Neural progenitor cell (in vitro differentiated cells): Measurements from ENCODE around the gene SH2D4B. TPM values are rescaled to one million over a fixed set of nuclear protein-coding genes. Genes with fewer than 3 reads are reported as not detected.

Source experiments
- DNase-seq: peaks from one replicate; pipeline ENCODE4 v3.0.0-alpha.2; 2016; ENCODE audit warnings: low spot score
- H2AFZ ChIP-seq: fragments of 200-600 bp; sonication (generic); replicated peaks from 2 replicates; pipeline ENCODE4 v1.6.1; 2016; ENCODE audit warnings: antibody characterized with exemption
- H3F3A ChIP-seq: fragments of 200-600 bp; sonication (generic); 2 replicates; pipeline ENCODE4 v1.6.1; 2016; ENCODE audit warnings: antibody characterized with exemption, low read depth
- H3K27ac ChIP-seq: fragments of 200-600 bp; sonication (generic); 2 replicates; pipeline ENCODE4 v1.5.1; 2016; ENCODE audit warnings: mild to moderate bottlenecking
- H3K27me3 ChIP-seq: fragments of 200-600 bp; sonication (generic); 2 replicates; pipeline ENCODE4 v1.6.1; 2016; ENCODE audit warnings: mild to moderate bottlenecking, moderate library complexity
- H3K36me3 ChIP-seq: fragments of 200-600 bp; sonication (generic); 2 replicates; pipeline ENCODE4 v1.5.1; 2016
- H3K4me1 ChIP-seq: fragments of 200-600 bp; sonication (generic); 2 replicates; pipeline ENCODE4 v1.6.1; 2016; ENCODE audit warnings: mixed run types
- H3K4me2 ChIP-seq: fragments of 200-600 bp; sonication (generic); 2 replicates; pipeline ENCODE4 v1.6.1; 2016
- H3K4me3 ChIP-seq: fragments of 200-600 bp; sonication (generic); 2 replicates; pipeline ENCODE4 v1.5.1; 2016
- H3K79me2 ChIP-seq: fragments of 200-600 bp; sonication (generic); 2 replicates; pipeline ENCODE4 v1.6.1; 2016; ENCODE audit warnings: low read depth
- H3K9ac ChIP-seq: fragments of 200-600 bp; sonication (generic); 2 replicates; pipeline ENCODE4 v1.6.1; 2016
- H3K9me3 ChIP-seq: fragments of 200-600 bp; sonication (generic); 2 replicates; pipeline ENCODE4 v1.5.1; 2016; ENCODE audit warnings: low read depth
- H4K20me1 ChIP-seq: fragments of 200-600 bp; sonication (generic); 2 replicates; pipeline ENCODE4 v1.6.1; 2016; ENCODE audit warnings: low read depth
- H3K27ac Mint-ChIP-seq: 3 replicates; pipeline ENCODE4 v1.8.0; 2021; ENCODE audit warnings: mixed read lengths
- H3K27me3 Mint-ChIP-seq: 2 replicates; pipeline ENCODE4 v1.8.0; 2022; ENCODE audit warnings: low read depth, mild to moderate bottlenecking, inconsistent platforms, moderate library complexity, mixed read lengths; ENCODE audit not compliant: insufficient read depth
- H3K36me3 Mint-ChIP-seq: 3 replicates; pipeline ENCODE4 v1.8.0; 2021; ENCODE audit warnings: mixed read lengths
- H3K4me1 Mint-ChIP-seq: 3 replicates; pipeline ENCODE4 v1.8.0; 2021; ENCODE audit warnings: mixed read lengths
- H3K4me3 Mint-ChIP-seq: 3 replicates; pipeline ENCODE4 v1.8.0; 2021; ENCODE audit warnings: mild to moderate bottlenecking, moderate library complexity, mixed read lengths
- H3K9me3 Mint-ChIP-seq: 3 replicates; pipeline ENCODE4 v1.8.0; 2020; ENCODE audit warnings: mixed read lengths
- EZH2 ChIP-seq: fragments of 200-600 bp; sonication (generic); IDR thresholded peaks from 2 replicates; pipeline ENCODE4 v1.6.1; 2017; ENCODE audit warnings: antibody characterized with exemption, mild to moderate bottlenecking, moderate library complexity
- EZH2phosphoT487 ChIP-seq: fragments of 200-600 bp; sonication (generic); IDR thresholded peaks from 2 replicates; pipeline ENCODE4 v1.6.1; 2017; ENCODE audit warnings: antibody characterized with exemption
- total RNA-seq: library from RNA; depleted of rRNA; stranded (reverse); fragments of >200 nt; gene quantifications from 2 replicates; pipeline ENCODE4 v1.2.3, GENCODE V29; 2015; ENCODE audit warnings: low replicate concordance
- TF ChIP-seq, protein P1 (sequence below): fragments of 200-600 bp; sonication (generic); IDR thresholded peaks from 2 replicates; pipeline ENCODE4 v1.5.1; 2017; ENCODE audit warnings: antibody characterized with exemption, mild to moderate bottlenecking

The SH2D4B gene
- total RNA-seq, 1 donor from 2014 or later: 0.11 TPM

DNA sequence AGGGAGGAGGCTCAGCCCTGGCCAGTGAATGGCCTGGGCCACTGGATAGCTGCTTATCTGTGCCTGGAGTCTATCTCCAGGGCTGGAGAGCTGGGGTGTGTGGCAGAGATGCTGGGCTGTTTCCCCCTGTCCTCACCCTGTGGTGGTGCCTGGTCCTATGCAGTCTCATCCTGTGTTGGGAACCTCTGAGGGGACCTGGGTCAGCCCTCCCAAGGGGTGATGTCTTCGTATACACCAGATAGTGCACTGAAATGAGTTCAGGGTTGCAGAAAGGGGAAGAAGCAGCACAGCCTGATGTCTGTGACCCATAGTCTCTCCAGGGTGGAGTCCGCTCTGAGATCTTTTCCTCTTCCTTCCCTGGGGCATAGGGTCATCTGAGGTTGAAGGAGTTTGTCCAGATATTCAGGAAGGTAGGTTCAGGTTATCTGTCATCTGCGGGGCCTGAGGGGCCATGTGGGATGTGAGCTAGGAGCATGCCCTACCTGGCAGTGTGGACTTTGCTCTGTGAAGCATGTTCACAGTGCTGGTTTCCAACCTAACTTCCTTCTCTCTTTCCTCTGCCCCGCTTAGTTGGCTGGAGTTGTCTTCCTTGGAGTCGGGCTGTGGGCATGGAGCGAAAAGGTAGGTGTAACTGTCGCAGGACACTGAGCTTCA, 33.4 kb upstream of the SH2D4B start:
- H3K79me2 ChIP-seq: peaks cover 58% of the 10 kb centered on the region
- H3F3A ChIP-seq: peaks cover 8% of the 10 kb centered on the region
- peaks cover 65% of the 10 kb centered on the region for H4K20me1 ChIP-seq
- H3K4me1 ChIP-seq: peaks cover 33% of the 10 kb centered on the region
- Mint-ChIP-seq H3K9me3 (no peaks in the 10 kb centered on the region), H3K36me3 (peaks cover 17% of the 10 kb centered on the region), H3K4me3 (peak overlapping the region; percentile 55), H3K4me1 (peaks cover 73% of the 10 kb centered on the region), H3K27me3 (peaks cover 5% of the 10 kb centered on the region), H3K27ac (peak overlapping the region; percentile 70)
- H2AFZ ChIP-seq: no peak overlapping the region
- no peaks in the 10 kb centered on the region for H3K27me3 ChIP-seq
- H3K4me3 ChIP-seq: peak overlapping the region; percentile 7
- H3K36me3 ChIP-seq: no peaks in the 10 kb centered on the region
- no peak for DNase-seq
- H3K9me3 ChIP-seq: no peaks in the 10 kb centered on the region
- H3K27ac ChIP-seq: no peak overlapping the region
- no peak overlapping the region for H3K9ac ChIP-seq
- TF ChIP-seq EZH2 (no peak), EZH2phosphoT487 (no peak)
- TF ChIP-seq, protein P1, sequence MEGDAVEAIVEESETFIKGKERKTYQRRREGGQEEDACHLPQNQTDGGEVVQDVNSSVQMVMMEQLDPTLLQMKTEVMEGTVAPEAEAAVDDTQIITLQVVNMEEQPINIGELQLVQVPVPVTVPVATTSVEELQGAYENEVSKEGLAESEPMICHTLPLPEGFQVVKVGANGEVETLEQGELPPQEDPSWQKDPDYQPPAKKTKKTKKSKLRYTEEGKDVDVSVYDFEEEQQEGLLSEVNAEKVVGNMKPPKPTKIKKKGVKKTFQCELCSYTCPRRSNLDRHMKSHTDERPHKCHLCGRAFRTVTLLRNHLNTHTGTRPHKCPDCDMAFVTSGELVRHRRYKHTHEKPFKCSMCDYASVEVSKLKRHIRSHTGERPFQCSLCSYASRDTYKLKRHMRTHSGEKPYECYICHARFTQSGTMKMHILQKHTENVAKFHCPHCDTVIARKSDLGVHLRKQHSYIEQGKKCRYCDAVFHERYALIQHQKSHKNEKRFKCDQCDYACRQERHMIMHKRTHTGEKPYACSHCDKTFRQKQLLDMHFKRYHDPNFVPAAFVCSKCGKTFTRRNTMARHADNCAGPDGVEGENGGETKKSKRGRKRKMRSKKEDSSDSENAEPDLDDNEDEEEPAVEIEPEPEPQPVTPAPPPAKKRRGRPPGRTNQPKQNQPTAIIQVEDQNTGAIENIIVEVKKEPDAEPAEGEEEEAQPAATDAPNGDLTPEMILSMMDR: no peak
- peak overlapping the region; percentile 59 for H3K4me2 ChIP-seq

- Mint-ChIP-seq H3K36me3 (peaks cover 20% of the 10 kb centered on the region), H3K27ac (no peak overlapping the region), H3K4me1 (peaks cover 71% of the 10 kb centered on the region), H3K27me3 (peaks cover 5% of the 10 kb centered on the region), H3K4me3 (no peak overlapping the region), H3K9me3 (no peaks in the 10 kb centered on the region)
- Histone ChIP-seq H3F3A (peaks cover 8% of the 10 kb centered on the region), H3K36me3 (no peaks in the 10 kb centered on the region), H4K20me1 (peaks cover 58% of the 10 kb centered on the region), H3K79me2 (peaks cover 51% of the 10 kb centered on the region), H3K4me2 (peak overlapping the region; percentile 59), H3K4me3 (no peak overlapping the region), H3K9me3 (no peaks in the 10 kb centered on the region), H3K9ac (no peak overlapping the region), H2AFZ (no peak overlapping the region), H3K27ac (no peak overlapping the region), H3K27me3 (no peaks in the 10 kb centered on the region), H3K4me1 (peaks cover 28% of the 10 kb centered on the region)
- DNase-seq: no peak
- TF ChIP-seq EZH2phosphoT487 (no peak), EZH2 (no peak)
- TF ChIP-seq, protein P1: no peak
Observed at GRCh38 chr10:80504897-80505465, 32.7 kb upstream of the SH2D4B start.

GRCh38 chr10:80506189-80506575, 31.5 kb upstream of the SH2D4B start:
- Mint-ChIP-seq H3K9me3 (no peaks in the 10 kb centered on the region), H3K27me3 (peaks cover 5% of the 10 kb centered on the region), H3K36me3 (peaks cover 23% of the 10 kb centered on the region), H3K4me3 (no peak overlapping the region), H3K27ac (no peak overlapping the region), H3K4me1 (peaks cover 63% of the 10 kb centered on the region)
- Histone ChIP-seq H3F3A (peaks cover 8% of the 10 kb centered on the region), H3K36me3 (no peaks in the 10 kb centered on the region), H3K4me1 (peaks cover 28% of the 10 kb centered on the region), H3K79me2 (peaks cover 40% of the 10 kb centered on the region), H4K20me1 (peaks cover 49% of the 10 kb centered on the region), H3K4me2 (no peak overlapping the region), H3K27me3 (no peaks in the 10 kb centered on the region), H3K9me3 (no peaks in the 10 kb centered on the region), H3K4me3 (no peak overlapping the region), H2AFZ (no peak overlapping the region), H3K27ac (no peak overlapping the region), H3K9ac (no peak overlapping the region)
- TF ChIP-seq EZH2 (no peak), EZH2phosphoT487 (no peak)
- TF ChIP-seq, protein P1: no peak
- no peak for DNase-seq
